HG03060 (cell line): ENCODE data around the gene TRPV2.
"Not testable (repeated sequence)": the region's sequence is repeated elsewhere in the genome, so short reads cannot be mapped to it uniquely, and the experiment has no call there.

Experiments
- ATAC-seq: cut with Tn5 transposase; IDR thresholded peaks from one replicate; pipeline ENCODE4 v1.9.1; 2021; ENCODE audit warnings: low read depth, moderate number of reproducible peaks; ENCODE audit not compliant: unreplicated experiment

The TRPV2 gene

GRCh38 chr17:16452268-16452667 is 36.9 kb downstream of the TRPV2 start:
- not testable (repeated sequence) for ATAC-seq

GRCh38 chr17:16453493-16453851 is 38.1 kb downstream of the TRPV2 start:
- no peak for ATAC-seq

GRCh38 chr17:16455997-16456741 is 40.8 kb downstream of the TRPV2 start:
- no peak for ATAC-seq

GRCh38 chr17:16456742-16457316 is 41.5 kb downstream of the TRPV2 start:
- no peak for ATAC-seq

GRCh38 chr17:16459271-16459670 is 43.9 kb downstream of the TRPV2 start:
- no peak for ATAC-seq

- no peak for ATAC-seq
Observed at GRCh38 chr17:16459855-16460550, 44.6 kb downstream of the TRPV2 start.

- ATAC-seq: no peak
Observed at GRCh38 chr17:16460796-16461605, 45.6 kb downstream of the TRPV2 start.

GRCh38 chr17:16461606-16461866 is 46.2 kb downstream of the TRPV2 start:
- no peak for ATAC-seq

GRCh38 chr17:16462070-16462864 is 46.9 kb downstream of the TRPV2 start:
- ATAC-seq: no peak

GRCh38 chr17:16463358-16464302 is 48.3 kb downstream of the TRPV2 start:
- no peak for ATAC-seq

GRCh38 chr17:16464303-16465051 is 49.1 kb downstream of the TRPV2 start:
- no peak for ATAC-seq

GRCh38 chr17:16465052-16465312 is 49.6 kb downstream of the TRPV2 start:
- ATAC-seq: no peak

- ATAC-seq: no peak
Observed at GRCh38 chr17:16465861-16466338, 50.5 kb downstream of the TRPV2 start.

GRCh38 chr17:16466407-16466806 is 51.0 kb downstream of the TRPV2 start:
- ATAC-seq: no peak

- ATAC-seq: no peak
Observed at GRCh38 chr17:16467044-16467443, 51.7 kb downstream of the TRPV2 start.

- no peak for ATAC-seq
Observed at GRCh38 chr17:16467886-16468285, 52.5 kb downstream of the TRPV2 start.

GRCh38 chr17:16468428-16468992 is 53.1 kb downstream of the TRPV2 start:
- no peak for ATAC-seq

- no peak for ATAC-seq
Observed at GRCh38 chr17:16470265-16470664, 54.9 kb downstream of the TRPV2 start.
